Measurements from ENCODE around the gene CBARP. TPM values are rescaled to one million over a fixed set of nuclear protein-coding genes. Genes with fewer than 3 reads are reported as not detected.

Gene CBARP
- total and polyA plus RNA-seq, 2 of the 13 experiments (the other 11 are each of a cell fraction or from before 2014, with no cell fraction given), result 1.2 to 1.4 TPM

- TF ChIP-seq ZNF513 (CRISPR knock-in tag; conservative IDR thresholded peaks at IDR 0.05) (no peak), NFRKB (IDR thresholded peaks at IDR 0.05) (no peak), ZNF496 (CRISPR knock-in tag; IDR thresholded peaks at IDR 0.05; ENCODE audit: insufficient replicate concordance) (no peak), ZNF564 (CRISPR knock-in tag; IDR thresholded peaks at IDR 0.05) (no peak), ETV6 (CRISPR knock-in tag; conservative IDR thresholded peaks at IDR 0.05) (no peak), NR3C1 (CRISPR knock-in tag; IDR thresholded peaks at IDR 0.05) (no peak), STAG1 (CRISPR knock-in tag; IDR thresholded peaks at IDR 0.05) (peak; percentile 92), POLR2A (IDR thresholded peaks at IDR 0.05; ENCODE audit: insufficient read depth in 1 of 2, low read depth in 2 of 2, low read length in 2 of 2) (no peak), ZNF816 (CRISPR knock-in tag; IDR thresholded peaks at IDR 0.05; ENCODE audit: borderline replicate concordance) (no peak), ZNF263 (CRISPR knock-in tag; IDR thresholded peaks at IDR 0.05) (0 out of 2 replicates have a peak, but pooled peaks have one; percentile 38), KLF9 (CRISPR knock-in tag; IDR thresholded peaks at IDR 0.05; ENCODE audit: low read depth) (no peak), HOXD1 (CRISPR knock-in tag; IDR thresholded peaks at IDR 0.05) (no peak), TGIF2 (CRISPR knock-in tag; IDR thresholded peaks at IDR 0.05) (no peak; the same call in 1 of the 2 replicates), ZNF354B (CRISPR knock-in tag; IDR thresholded peaks at IDR 0.05) (no peak), ZFX (CRISPR knock-in tag; IDR thresholded peaks at IDR 0.05; ENCODE audit: low read depth) (peak; percentile 58; the same call in 1 of the 2 replicates), ZNF17 (CRISPR knock-in tag; IDR thresholded peaks at IDR 0.05) (no peak; the same call in 1 of the 2 replicates), RFXANK (CRISPR knock-in tag; IDR thresholded peaks at IDR 0.05) (no peak), CCDC6 (CRISPR knock-in tag; IDR thresholded peaks at IDR 0.05) (no peak), ARHGAP35 (CRISPR knock-in tag; IDR thresholded peaks at IDR 0.05; ENCODE audit: borderline replicate concordance) (0 out of 2 replicates have a peak, but pooled peaks have one; percentile 20), ZBTB1 (CRISPR knock-in tag; IDR thresholded peaks at IDR 0.05; ENCODE audit: borderline replicate concordance) (no peak), ZNF615 (CRISPR knock-in tag; IDR thresholded peaks at IDR 0.05; ENCODE audit: borderline replicate concordance) (no peak), ZZZ3 (CRISPR knock-in tag; IDR thresholded peaks at IDR 0.05; ENCODE audit: borderline replicate concordance) (no peak), FOXK2 (IDR thresholded peaks at IDR 0.05) (no peak), SAFB2 (CRISPR knock-in tag; IDR thresholded peaks at IDR 0.05; ENCODE audit: borderline replicate concordance, low read depth) (no peak; the same call in 1 of the 2 replicates), TRAFD1 (CRISPR knock-in tag; IDR thresholded peaks at IDR 0.05; ENCODE audit: borderline replicate concordance) (no peak), ZNF7 (CRISPR knock-in tag; IDR thresholded peaks at IDR 0.05) (no peak), RFX3 (CRISPR knock-in tag; IDR thresholded peaks at IDR 0.05) (no peak), SOX13 (IDR thresholded peaks at IDR 0.05) (no peak), SOX13 (CRISPR knock-in tag; conservative IDR thresholded peaks at IDR 0.05 in 1 of 2, IDR thresholded peaks at IDR 0.05 in 1 of 2) (no peak), ZFP36L2 (CRISPR knock-in tag; IDR thresholded peaks at IDR 0.05) (no peak)
Observed at GRCh38 chr19:1243768-1244692, 6.2 kb upstream of the CBARP start (continued).
